ENCODE measurements around the gene FLNA. TPM values are rescaled to one million over a fixed set of nuclear protein-coding genes. Genes with fewer than 3 reads are reported as not detected.

FLNA gene
- total RNA-seq, 1 donor, result 1,365 TPM

- TF ChIP-seq CTCF (IDR thresholded peaks at IDR 0.05; ENCODE audit: insufficient read depth, low read length), result no peak
- peak overlapping the region; percentile 72 for H3K4me3 ChIP-seq (ENCODE audit: low read depth, low read length)
- DNase-seq (ENCODE audit: low read depth), result peak; percentile 95
Observed at GRCh38 chrX:154368630-154369448, 5.6 kb downstream of the FLNA start.

- TF ChIP-seq CTCF (IDR thresholded peaks at IDR 0.05; ENCODE audit: insufficient read depth, low read length), result no peak
- peak overlapping the region; percentile 72 for H3K4me3 ChIP-seq (ENCODE audit: low read depth, low read length)
- DNase-seq (ENCODE audit: low read depth), result no peak
Observed at GRCh38 chrX:154367474-154368308, 6.7 kb downstream of the FLNA start.

- no peak for TF ChIP-seq CTCF (IDR thresholded peaks at IDR 0.05; ENCODE audit: insufficient read depth, low read length)
- H3K4me3 ChIP-seq (ENCODE audit: low read depth, low read length), result no peak overlapping the region
- DNase-seq (ENCODE audit: low read depth), result no peak
Observed at GRCh38 chrX:154366666-154367055, 7.8 kb downstream of the FLNA start.

DNA sequence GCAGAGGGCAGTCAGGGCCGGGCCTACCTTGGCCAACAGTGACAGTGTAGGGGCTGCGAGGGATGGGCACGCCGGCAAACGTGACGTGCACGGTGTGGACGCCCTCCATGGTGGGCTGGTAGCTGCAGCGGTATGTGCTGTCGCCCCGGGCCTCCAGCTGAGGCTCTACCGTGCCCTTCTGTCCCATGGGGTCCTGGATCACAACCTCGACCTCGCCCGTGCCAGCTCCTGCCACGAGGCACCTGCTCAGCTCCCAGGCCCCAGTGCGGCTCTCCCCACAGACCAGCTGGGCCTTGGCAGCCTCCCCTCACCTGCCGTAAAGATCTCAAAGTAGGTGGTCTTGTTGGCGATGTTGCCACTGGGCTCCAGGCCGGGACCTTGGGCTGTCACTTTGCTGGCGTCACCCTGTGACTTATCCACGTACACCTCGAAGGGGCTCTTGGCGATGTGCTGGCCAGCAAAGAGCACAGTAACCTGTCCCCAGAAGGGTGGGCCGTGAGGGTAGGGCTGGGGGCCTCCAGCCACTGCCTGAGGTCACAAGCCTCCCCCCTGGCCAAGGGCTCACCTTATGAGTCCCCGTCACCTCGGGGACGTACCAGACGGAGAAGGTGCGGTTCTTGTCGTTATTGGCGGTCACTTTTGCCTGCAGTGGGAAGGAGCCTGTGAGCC, 8.3 kb downstream of the FLNA start:
- no peak overlapping the region for H3K4me3 ChIP-seq (ENCODE audit: low read depth, low read length)
- TF ChIP-seq CTCF (IDR thresholded peaks at IDR 0.05; ENCODE audit: insufficient read depth, low read length), result no peak
- DNase-seq (ENCODE audit: low read depth), result no peak

GRCh38 chrX:154365052-154365600, 9.3 kb downstream of the FLNA start:
- no peak overlapping the region for H3K4me3 ChIP-seq (ENCODE audit: low read depth, low read length)
- DNase-seq (ENCODE audit: low read depth), result no peak
- no peak for TF ChIP-seq CTCF (IDR thresholded peaks at IDR 0.05; ENCODE audit: insufficient read depth, low read length)

DNA sequence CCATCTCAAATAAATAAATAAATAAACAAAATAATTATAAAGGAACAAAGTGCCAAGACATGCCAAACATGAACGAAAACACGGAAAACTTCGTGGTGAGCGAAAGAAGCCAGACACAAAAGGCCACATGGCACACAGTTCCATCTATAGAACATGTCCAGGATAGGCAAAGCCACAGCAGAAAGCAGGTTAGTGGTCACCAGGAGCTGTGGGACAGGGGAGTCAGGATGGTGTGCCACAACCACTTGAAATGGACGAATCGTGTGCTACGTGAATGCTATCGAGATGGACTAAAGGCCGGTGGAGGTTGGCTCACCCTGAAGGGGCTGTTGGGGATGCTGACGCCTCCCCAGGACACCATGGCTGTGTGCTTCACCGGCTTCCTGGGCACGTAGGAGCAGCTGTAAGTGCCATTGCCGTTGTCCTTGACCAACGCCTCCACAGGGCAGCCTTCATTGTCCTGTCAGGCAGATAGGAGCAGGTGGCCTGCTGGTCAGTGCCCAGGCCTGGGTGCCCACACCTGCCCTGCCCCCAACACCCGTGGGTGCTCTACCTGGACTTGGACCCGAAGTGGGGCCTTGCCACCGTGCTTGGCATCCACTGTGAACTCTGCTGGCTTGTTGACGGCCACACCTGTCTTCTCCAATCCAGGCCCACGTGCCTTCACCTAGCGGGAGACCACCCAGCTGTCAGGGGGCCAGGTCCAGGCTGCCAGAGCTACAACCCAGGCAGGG, 10.6 kb downstream of the FLNA start:
- H3K4me3 ChIP-seq (ENCODE audit: low read depth, low read length), result no peak overlapping the region
- no peak for DNase-seq (ENCODE audit: low read depth)
- TF ChIP-seq CTCF (IDR thresholded peaks at IDR 0.05; ENCODE audit: insufficient read depth, low read length), result no peak

Data from fibroblast of the aortic adventitia (primary cell).